Astrocyte of the spinal cord (primary cell): ENCODE results near the gene MMP3.

Experiments
- DNase-seq: peaks from one replicate; pipeline ENCODE4 v3.0.0; 2011; ENCODE audit warnings: low read depth, low spot score
- H3K4me3 ChIP-seq: 2 replicates; pipeline ENCODE4 v1.5.1; 2011; ENCODE audit warnings: low read depth, mild to moderate bottlenecking, low read length, moderate library complexity
- CTCF ChIP-seq: IDR thresholded peaks from 2 replicates; pipeline ENCODE4 v1.5.1; 2012; ENCODE audit warnings: low read depth, mild to moderate bottlenecking, low read length, inconsistent platforms
- in situ Hi-C: cut with HindIII; loops from 2 replicates; pipeline ENCODE4 v1.10.0; 2017; ENCODE audit warnings: low sequenced_read_pairs

Gene MMP3

DNA sequence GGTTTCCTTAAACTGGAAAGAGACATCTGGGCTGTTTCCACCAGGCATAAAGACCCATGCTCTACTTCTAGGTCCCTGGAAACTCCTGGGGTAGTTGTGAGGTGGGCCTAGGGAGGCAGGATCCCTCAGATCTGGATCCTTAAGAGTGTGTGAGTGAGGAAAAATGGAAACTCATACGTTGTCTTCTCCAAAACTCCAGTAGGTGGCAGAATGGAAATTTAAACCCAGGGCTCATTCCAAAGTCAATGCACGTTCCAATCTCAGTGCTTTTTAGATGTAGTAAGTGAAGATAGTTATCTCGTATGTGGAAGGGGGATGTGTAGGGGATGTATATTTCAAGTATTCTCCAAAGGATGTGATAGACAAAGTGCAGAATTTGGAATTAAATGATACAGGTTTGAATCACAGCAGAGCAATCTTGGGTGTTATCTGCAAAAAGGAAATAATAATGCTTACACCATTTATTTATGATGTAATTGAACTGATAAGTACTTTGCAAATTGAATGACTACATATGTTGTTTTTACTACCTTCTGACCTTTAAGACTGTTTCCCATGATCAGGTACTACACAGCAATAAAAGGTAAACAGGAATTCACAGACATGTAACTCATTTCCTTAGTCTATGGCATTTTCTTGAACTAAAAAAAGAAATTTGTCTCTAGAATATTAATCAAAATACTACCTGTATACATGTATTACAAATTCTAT, 32.3 kb downstream of the MMP3 start:
- in situ Hi-C loops = no loop called here
- no peak overlapping the region for H3K4me3 ChIP-seq
- peak; percentile 27 for DNase-seq
- TF ChIP-seq CTCF = peak; percentile 73

- no peak for DNase-seq
- in situ Hi-C loops = no loop called here
- TF ChIP-seq CTCF = no peak
- no peak overlapping the region for H3K4me3 ChIP-seq
These were observed 33.4 kb downstream of the MMP3 start for GRCh38 chr11:102809971-102810370.

DNA sequence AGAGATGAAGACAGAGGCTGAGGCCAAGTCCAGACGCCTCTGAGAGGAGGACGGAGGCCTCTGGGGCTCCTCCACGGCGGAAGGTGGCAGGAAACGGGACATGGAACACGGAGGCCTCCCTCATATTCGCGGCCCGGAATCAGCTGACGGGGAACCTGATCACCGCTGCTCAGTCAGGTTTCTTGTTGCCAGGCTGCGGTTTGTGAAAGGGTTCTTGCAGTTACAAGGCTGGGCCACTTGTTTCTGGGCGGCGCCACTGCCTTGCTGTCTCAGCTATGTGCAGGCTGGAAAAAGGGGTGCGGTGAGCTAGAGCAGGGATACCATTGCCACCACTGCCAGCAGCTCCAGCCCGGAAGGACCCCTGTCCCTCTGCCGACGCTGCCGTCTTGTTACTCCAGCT, 35.5 kb downstream of the MMP3 start:
- peak; percentile 32 for DNase-seq
- no peak overlapping the region for H3K4me3 ChIP-seq
- peak; percentile 48 for TF ChIP-seq CTCF
- in situ Hi-C loops = no loop called here

- no peak for TF ChIP-seq CTCF
- H3K4me3 ChIP-seq = no peak overlapping the region
- peak; percentile 9 for DNase-seq
- in situ Hi-C loops = no loop called here
These were observed 37.1 kb downstream of the MMP3 start for GRCh38 chr11:102806296-102806695.

DNA sequence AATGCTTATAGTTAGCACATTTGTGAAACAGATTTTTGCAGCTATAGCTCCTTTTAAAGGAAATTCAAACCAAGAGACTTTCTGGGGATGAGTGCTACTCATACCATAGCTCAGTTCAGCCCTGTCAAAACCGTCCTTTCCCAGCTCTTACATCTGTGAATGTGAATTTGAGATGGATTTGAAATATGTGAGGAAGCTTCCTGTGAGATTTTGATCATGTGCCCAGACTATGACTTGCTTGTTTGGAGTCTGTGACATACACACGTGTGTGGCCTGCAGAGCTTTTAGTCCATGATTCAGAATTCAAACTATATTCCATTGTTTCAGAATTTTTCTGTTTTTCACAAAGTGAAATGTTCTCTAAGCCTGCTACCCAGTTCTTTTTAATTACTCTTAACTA, 41.1 kb downstream of the MMP3 start:
- peak; percentile 70 for DNase-seq
- TF ChIP-seq CTCF = no peak

DNA sequence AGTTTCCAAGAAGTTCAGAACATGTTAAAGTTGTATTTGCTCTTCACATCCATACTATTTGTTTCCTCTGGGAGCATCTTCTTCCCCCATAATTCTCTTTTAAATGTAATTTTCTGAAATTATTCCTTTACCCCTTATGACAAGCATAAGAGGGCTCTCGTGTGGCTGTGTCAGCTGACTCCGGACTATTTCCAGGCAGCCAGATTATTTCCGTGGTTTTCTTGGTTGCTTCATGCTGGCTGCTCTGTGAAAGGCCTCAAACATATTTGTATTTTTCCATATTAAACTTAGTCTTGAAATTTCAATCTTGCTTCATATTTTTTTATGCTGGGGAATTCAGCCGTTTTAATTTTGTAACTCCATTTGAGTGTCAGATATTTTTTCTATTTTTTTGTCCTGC, 42.6 kb downstream of the MMP3 start:
- no peak for DNase-seq
- no peak overlapping the region for H3K4me3 ChIP-seq
- TF ChIP-seq CTCF = no peak
- in situ Hi-C loops = no loop called here

More for the DNA sequence above, 41.1 kb downstream of the MMP3 start:
- in situ Hi-C loops = no loop called here
- no peak overlapping the region for H3K4me3 ChIP-seq
